Measurements from ENCODE around the gene RRP1.

- TF ChIP-seq CTCF (IDR thresholded peaks at IDR 0.05; ENCODE audit: low read length) = peak; percentile 15; the same call in 1 of the 2 replicates
- TF ChIP-seq EZH2 (IDR thresholded peaks at IDR 0.05; ENCODE audit: borderline replicate concordance, low read length) = no peak
These were observed 10.7 kb upstream of the RRP1 start for GRCh38 chr21:43778469-43779335.

All from OCI-LY1 (cell line).